Hematopoietic multipotent progenitor cell treated with erythropoietin and hydrocortisone succinate and interleukin-3 and kit ligand, for 8 days (in vitro differentiated cells): Measurements from ENCODE around the gene ZYG11B.
"Not testable (repeated sequence)": the region's sequence is repeated elsewhere in the genome, so short reads cannot be mapped to it uniquely, and the experiment has no call there.

Experiments used
- DNase-seq: peaks from one replicate; pipeline ENCODE4 v3.0.0-alpha.2; 2015

Gene ZYG11B

GRCh38 chr1:52856026-52856425 lies 129.8 kb downstream of the ZYG11B start:
- DNase-seq: no peak

- no peak for DNase-seq
Observed at GRCh38 chr1:52857443-52857842, 131.2 kb downstream of the ZYG11B start.

- no peak for DNase-seq
Observed at GRCh38 chr1:52862666-52863458, 136.6 kb downstream of the ZYG11B start.

GRCh38 chr1:52867087-52867863 lies 141.0 kb downstream of the ZYG11B start:
- no peak for DNase-seq

- DNase-seq: not testable (repeated sequence)
Observed at GRCh38 chr1:52869727-52870126, 143.5 kb downstream of the ZYG11B start.

GRCh38 chr1:52876843-52877242 lies 150.6 kb downstream of the ZYG11B start:
- DNase-seq: no peak
